HuH-7.5 (cell line): ENCODE measurements around the gene STAC3.

Experiments
- DNase-seq: peaks from one replicate; pipeline ENCODE4 v3.0.0; 2011; ENCODE audit warnings: low spot score

STAC3 gene

GRCh38 chr12:57254506-57255280 is 3.7 kb upstream of the STAC3 start:
- DNase-seq, result no peak

DNA sequence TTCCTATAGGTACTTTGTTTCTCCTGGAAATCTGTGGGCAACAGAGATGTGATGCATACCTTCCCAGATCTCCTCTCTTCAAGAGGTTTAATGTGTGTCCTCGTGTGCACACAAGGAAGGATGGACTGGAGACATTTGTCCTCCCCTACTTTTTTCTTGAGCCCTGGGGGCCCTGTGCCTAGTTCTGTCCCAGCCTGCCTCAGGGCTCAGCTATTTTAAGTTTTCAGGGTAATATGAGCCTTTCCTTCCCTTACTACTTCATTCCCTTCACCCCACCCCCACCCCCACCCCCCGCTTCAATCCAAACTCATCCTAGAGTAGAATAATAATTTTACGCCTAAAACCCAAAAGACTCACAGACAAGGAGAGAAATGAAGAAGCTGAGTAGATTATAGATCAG is 446 bp downstream of the STAC3 start:
- no peak for DNase-seq

DNA sequence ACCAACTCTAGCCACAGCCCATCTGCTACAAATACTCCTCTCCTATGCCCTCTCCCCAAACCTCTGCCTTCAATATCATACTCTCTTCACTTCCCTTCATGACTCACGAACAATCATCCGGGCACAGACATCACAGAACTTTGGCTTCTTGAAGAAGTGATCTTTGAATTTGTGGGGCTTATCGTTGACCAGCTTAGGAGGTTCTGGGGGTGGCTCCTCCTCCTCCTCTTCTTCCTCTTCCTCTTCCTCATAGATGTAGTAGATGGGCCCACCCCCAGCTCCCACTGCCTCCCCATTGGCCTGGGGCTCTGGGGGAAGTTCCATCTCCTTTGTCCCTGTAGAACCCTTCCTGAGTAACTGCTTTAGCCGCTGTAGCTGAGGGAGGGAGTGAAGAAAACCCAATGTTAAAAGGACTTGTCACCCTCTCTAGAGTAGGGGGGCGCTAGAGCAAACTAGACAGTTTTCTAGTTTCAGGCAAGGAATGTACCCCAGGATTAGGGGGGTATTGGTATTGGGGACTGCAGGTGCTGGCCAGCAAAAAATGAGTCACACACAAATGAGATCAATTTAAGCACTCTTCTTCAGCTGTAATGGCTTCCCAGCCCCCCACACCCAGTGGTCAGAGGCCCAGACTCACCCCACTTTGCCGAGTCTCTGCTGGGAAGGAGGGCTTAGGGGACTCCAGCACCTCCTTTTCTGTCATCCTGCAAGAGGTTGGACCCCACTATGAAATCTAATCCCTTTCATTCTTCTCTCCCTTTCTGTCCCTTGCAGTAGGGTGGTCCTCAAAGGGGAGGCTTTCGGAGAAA is 1.8 kb downstream of the STAC3 start:
- no peak for DNase-seq

DNA sequence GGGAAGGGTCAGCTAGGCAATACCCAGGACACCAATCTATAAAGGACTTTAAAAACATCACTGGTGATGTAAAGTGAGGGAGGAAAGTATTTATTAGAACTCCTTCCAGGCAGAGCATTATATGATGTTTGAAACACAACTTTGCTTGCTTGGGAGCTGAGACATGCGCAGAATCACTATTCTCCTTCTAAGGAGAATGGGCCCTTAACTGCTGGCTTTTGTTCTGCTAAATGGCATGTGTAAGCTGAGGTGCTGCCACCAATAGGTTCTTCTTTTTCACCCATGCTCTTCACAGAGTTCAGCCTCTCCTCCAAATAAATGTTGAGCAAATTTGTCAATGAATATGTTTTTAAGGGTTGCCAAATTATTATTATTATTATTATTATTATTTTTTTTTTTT is 3.9 kb downstream of the STAC3 start:
- no peak for DNase-seq

DNA sequence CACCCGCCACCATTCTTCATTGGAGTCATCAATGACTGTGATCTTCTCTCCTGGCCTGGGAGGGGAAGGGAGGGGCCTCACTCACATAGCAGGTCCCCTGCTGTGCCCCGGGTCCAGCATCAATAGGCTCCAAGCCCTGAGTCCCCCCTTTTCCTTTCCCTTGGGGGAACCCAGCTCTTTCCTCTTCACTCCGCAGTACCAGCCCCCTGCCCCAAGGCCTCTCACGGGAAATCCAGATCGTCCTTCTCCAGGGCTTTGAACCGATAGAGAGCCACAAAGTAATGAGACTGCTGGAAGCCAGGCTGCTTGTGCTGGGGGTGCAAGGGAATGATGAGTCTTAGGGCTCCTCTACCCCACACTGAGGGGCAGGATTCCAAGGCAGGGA is 6.7 kb downstream of the STAC3 start:
- DNase-seq, result no peak

DNA sequence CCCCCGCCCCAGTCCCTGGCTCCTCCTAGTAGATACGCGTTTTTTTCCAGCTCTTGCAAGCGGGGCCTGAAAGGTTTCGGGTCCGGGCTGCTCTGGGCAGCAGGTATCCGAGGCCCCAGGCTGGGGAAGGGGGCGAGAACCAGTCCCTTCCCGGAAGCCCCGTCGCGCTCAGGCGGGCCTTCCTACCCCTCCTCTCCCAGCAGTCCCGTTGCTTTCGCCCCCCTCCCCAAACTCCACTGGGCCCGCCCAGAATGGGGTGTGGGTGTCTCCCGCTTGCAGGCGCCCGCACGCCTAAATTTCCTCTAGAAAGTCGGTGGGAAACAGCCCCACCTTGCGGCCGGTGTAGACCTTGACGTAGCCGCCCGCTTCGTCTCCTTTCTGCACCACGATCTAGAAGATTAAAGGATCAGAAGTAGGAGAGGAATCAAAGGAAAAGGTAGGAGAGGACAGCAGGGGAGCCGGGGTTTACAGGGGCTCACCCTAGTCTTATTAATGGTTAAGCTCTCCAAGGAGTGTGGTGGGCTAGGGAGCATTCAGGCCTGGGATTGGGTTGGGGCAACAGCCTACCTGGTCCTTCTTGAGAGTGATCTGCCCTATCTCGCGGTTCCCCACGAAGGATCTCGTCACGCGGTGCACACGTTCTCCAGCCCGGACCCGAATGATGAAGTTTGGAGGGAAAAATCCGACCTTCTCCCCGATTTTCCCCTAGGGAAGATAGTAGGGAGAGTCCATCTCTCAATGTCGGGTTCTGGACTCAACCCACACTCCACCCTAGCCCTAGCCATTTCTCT is 7.3 kb downstream of the STAC3 start:
- DNase-seq, result peak; percentile 87

DNA sequence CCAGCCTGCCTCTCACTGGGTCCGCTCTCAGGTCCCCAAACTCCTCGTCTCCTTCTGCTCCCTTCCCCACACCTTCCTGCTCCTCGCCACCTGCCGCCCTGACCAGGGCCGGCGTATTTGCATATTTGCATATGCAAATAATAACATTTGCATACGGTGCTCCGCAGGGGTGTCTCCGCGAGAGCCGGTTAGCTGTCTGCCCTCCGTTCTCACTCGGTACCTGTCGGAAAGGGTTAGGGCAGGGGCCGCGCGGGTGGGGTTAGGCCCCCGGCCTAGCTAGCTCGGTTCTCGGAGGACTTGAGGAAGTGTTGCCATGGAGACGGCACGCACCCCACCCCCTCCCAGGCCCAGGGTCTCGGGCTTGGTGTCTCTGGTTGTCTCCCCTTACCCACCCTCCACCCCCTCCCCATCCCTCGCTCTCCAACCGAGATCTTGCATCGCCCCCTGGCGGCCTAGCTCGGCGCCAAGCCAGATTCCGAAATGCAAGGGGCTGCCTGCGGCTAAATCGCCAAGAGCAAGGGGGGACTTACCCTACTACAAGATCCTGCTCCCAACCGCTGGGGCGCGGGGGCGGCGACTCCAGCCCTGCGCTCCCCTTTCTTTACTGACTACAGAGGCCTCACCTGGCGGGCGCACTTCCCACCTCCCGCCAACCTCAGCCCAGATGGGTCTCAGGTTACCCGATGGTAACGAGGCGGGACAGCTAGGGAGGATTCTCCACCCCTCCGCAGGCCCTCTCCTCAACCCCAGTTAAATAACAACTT is 8.1 kb downstream of the STAC3 start:
- DNase-seq, result peak; percentile 83

GRCh38 chr12:57242329-57242690 is 8.7 kb downstream of the STAC3 start:
- no peak for DNase-seq

- no peak for DNase-seq
Observed at GRCh38 chr12:57241402-57242310, 9.3 kb downstream of the STAC3 start.

DNA sequence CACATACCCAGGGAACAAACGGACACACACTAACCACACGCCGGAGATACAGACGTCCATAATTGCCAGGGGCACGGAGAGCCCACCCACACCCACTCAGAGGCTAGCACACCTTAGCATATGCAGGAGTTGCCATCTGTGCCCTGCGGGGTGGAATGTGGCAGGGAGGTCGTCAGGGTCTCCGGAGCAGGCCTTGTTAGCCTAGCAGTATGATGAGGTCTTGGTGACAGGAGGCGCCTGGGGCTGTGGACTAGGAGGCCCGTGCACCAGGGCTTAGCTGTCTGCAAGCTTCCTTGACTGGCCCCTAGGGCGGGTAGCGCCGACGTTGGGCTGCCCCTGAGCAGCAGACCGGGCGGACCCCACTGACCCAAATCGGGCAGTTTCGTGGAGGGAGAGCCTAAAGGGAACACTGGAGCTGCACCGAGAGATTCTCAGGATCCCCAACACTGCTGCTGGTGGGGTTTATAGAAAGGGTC is 10.0 kb downstream of the STAC3 start:
- DNase-seq, result peak; percentile 78

GRCh38 chr12:57240066-57240921 is 10.7 kb downstream of the STAC3 start:
- DNase-seq, result peak; percentile 76

GRCh38 chr12:57239587-57240065 is 11.4 kb downstream of the STAC3 start:
- DNase-seq, result no peak

GRCh38 chr12:57238854-57239554 is 12.0 kb downstream of the STAC3 start:
- peak; percentile 96 for DNase-seq

DNA sequence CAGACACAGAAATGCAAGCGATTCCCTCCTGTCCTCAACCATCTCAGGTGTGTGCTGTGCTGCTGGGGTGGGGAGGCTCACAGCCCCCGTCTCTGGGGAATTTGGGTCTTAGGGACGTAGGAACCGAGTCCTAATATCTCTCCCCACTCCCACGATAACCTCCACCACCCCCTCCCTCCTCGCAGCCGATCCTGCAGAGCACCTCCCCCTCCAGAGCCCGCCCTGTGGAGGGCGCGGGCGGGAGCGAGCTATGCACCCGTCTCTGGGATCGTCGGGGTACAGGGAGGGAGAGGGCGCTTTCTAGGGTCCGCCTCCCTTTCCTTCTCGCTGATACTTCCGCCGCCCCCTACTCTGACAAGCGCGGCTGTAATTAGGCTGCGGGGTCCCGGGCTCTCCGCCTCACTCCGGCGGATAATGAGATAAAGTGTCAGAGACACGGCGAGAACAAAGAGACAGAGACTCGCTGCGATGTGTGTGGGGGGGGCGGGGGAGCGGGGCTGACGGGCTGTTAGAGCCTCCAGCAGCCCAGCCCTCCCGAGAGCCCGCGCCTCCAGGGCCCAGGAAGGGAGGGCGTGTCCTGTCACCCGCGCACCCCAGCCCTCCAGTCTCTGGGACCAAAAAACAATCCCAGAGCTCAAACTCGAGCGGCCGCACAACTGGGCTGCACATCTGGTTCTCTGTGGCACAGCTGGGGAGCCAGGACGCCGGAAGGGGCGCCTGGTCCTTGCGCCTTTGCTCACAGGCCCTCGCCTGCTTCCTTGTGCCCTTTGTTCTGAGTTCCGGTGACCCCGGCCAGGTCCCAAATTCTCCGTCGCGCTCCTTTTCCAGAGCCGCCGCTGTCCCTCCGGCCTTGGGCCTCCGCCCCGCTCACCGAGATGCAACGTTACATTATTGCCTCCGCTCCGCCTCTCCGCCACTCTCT is 12.8 kb downstream of the STAC3 start:
- peak; percentile 83 for DNase-seq

DNA sequence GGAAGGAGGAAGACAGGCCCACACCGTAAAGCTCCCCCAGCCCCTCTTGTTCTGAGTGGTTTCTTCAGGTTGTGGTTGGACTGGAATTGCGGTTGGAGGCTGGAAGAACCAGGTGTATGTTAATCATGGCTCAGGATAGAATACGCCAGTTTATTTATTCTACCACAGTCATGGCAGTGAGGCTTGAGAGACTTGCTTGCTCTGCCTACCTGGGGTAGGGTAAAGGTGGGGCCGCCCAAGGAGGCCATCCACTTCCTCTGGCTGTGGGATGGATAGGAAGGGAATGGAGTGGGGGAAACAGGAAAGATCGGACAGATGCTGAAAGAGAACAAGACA is 13.4 kb downstream of the STAC3 start:
- DNase-seq, result no peak

DNA sequence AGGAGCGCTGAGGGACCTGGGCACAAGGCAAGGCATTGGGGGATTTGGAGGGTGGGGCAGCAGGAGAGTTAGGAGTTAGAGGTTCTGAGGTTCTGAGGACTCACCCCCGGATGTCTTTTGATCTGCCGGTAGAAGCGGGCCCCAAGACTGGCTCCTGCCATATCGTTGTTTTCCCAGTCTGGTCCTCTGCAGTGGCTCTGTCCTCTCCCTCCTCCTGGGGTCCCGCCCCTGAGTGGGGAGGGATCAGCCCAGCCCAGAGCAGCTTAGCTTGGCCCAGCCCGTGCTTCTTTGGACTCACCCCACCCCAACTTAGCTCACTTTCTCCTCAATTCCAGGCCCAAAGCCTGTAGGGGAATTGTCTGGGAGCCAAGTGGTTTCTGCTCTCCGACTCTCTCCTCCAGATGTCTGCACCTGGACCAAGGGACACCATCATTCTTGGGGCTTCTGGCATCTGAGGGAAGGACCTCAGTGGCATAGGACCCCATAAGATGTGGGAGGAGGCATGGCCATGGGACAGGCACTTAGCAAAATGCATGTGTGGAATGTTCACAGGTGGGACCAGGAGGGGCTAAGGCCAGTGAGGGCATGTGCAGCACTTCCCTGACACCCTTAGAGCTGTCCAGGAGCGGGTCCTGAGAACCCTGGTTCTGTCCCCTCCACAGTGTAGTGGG is 13.9 kb downstream of the STAC3 start:
- DNase-seq, result peak; percentile 25

- DNase-seq, result peak; percentile 8
Observed at GRCh38 chr12:57236201-57236924, 14.6 kb downstream of the STAC3 start.
